Measurements from ENCODE around the gene UBE2J1.
"Not testable (repeated sequence)": the region's sequence is repeated elsewhere in the genome, so short reads cannot be mapped to it uniquely, and the experiment has no call there.

Gene UBE2J1

DNA sequence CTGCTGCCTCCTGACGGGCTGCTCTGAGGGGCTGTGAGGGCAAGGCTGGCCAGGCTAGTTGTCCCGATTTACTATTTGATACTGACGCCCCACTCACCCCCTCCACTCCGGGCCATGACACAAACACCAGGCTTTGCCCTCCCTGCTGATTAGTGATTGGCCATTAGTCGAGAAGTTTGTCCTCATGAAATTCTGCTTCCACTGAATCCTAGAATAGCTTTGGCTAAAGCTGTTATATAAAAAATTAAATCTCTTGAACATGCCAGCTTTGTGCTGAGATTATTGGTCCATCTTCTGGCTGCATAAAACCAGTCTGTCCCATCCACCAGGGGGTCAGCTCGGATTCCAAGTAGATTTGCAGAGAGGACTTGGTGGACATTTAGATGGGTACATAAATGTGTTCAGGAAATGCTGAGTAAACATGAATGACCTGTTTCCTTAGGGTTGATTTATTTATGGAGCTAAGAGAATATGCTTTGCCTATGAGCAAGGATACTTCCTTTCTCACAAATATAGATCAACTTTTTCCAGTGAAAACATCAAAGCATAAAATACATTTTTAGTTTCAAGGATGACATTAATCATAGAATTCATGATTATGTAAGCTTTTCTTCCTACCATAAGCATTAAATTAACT lies 37.2 kb downstream of the UBE2J1 start, which contains the start of gene GABRR2:
GABRR2 (minus strand) TSS at position 51 of the 637 bp plus-strand sequence. CDS start 134 bp downstream, outside the sequence.
- DNase-seq: no peak

DNA sequence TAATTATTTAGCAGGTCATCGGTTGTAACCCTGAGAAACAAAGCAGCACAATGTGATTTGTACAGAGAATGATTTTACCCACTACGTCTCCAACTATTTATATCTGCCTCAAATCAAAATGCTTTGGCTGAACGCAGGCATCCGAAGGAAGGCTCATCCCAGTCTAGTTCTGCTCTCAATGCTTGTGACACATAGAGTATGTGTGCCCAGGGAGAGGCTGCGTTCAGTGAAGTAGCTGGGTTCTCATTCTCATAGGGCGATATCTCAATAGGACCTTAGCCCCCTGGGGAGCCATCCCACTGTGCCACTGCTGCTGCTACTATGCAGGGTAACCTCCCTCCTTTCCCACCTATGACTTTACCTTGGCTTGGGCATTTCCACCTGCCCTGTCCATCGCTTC lies 37.8 kb downstream of the UBE2J1 start:
- no peak for DNase-seq

DNA sequence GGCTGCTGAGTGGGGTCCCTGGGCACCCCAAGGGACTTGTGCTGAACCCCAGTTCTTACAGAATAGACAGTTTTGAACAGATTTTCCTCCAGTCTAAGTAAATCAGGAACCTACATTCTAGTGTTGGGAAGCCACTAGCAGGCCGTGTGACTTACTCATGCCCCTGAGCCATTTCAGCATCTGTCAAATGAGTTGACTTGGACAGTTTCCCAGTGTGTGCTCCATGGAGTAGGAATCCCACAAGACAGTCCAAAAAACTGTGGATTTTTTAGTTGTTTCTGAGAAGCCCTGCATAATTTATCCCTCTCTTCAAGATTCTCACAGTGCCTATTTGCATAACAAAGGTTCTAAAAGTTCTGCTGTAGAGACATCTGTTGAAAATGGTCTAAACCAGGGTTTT lies 39.5 kb downstream of the UBE2J1 start:
- DNase-seq: no peak

DNA sequence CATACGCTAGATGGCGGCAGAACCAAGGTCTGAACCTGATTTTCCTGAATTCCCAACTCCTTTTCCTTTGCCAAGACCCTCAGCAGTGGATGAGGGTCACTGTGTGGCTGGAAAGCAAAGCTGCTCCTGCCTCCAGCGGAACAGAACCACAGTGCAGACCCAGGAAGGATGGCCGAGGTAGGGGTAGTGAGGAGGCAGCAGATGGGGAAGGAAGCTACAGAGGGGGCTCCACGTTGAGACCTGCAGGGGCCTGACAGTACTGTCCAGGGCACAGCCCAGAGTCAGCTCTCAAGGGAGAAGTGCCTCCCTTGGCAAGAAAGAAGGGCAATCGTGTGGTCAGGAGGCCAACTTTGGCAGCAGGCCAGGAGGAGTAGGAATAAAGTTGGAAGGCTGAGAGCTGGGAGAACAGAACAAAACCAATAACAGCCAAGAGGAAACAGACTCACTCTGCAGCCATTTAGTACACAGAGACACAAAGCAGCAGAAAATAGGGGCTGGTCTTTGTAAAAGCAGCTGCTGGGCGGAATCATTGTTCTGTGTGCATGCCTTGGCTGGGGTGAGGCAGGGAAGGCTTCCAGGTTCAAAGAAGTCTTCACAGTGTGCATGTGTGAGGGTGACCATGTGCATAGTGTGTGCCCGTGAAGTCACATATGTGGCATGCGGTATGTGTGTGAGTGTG lies 40.5 kb downstream of the UBE2J1 start:
- DNase-seq: no peak

DNA sequence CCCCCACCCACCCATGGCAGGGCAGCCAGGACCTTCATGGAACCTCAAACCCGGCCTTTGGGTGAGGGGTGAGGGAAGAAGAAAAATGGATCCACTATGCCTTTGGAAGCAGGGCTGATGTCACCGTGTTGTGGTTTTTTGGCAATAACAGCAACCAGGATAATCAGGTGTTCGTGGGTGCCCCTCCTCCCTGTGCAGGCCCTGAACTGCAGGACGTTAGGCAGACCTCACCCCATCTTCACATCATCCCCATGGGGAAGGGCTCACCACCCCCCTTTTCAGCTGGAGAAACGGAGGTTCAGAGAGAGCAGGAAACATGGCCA lies 41.0 kb downstream of the UBE2J1 start:
- DNase-seq: no peak

DNA sequence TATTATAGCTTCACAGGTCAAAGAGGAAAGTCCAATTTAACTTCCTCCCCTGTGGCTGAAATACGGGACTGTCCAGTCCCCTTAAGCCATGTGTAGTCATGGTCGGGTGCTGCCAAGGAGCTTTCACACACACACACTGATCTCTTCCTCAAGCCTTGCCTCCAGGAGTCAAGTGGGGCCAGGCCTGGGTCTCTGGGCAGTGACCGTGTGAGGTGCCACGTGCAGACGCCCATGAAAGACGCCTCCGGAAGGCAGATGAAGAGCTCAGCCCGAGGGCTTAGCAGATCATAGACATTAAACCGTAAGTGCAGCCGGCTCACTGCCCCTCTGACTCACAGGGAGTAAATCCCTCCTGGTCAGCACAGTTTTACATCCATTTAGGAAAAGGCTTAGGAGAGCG lies 41.6 kb downstream of the UBE2J1 start:
- no peak for DNase-seq

DNA sequence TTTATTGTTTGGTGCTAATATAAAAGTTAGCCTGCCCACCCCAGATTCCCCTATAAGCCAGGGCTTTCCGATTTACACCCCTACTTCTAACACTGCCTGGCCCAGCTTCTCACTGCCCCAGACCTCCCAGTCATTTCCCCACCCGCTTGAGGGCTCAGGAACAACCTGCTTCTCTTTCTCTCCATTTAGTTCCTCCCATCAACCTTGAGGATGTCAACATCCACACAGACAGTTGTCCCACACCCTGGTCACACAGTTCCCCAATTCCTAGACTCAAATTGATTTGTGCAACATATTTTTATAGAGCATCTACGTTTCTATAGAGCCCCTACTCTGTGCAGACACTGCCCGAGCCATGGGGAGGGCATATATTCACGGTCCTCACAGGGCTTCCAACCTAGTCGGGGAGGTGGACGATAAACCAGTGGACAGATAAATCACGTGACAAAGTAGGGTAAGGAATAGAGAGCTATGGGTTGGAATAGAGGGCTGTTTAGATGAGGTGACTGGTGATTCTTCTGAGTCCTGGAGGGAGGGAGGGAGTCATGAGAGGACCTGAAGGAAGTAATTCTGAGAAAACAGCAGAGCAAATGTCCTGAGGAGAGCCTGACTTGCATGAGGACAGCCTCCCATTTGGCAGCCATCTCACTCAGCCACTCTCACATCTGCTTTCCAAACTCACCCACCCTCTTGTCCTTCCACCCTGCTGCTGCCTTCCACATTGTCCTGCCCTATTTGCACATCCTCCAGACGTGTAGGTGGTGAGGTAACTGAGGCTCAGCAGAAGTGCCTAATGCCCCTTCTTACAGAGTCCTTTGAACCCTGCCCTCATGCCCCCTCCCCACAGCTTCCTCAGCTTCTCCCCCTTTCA lies 43.8 kb downstream of the UBE2J1 start:
- no peak for DNase-seq

DNA sequence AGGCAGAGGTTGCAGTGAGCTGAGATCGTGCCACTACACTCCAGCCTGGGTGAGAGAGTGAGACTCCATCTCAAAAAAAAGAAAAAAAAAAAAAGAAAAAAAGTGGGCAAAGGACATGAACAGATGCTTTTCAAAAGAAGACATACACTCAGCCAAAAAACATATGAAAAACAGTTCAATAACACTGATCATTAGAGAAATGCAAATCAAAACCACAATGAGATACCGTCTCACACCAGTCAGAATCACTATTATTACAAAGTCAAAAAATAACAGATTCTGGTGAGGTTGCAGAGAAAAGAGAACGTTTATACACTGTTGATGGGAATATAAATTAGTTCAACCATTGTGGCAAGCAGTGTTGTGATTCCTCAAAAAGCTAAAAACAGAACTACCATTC lies 48.0 kb downstream of the UBE2J1 start:
- not testable (repeated sequence) for DNase-seq

DNA sequence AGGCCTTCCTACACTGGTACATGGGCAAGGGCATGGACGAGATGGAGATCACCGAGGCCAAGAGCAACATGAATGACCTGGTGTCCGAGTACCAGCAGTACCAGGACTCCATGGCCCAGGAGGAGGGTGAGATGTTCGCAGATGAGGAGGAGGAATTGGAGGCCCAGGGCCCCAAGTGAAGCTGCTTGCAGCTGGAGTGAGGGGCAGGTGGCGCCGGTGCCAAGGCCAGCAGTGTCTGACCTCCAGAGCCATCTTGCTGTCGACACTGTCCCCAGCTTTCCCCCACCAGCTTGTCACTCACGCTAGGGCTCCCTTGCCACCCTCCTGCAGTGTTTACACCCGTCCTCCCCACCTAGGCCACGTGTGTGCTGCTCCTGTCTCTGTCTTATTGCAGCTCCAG lies 49.6 kb downstream of the UBE2J1 start:
- no peak for DNase-seq

DNA sequence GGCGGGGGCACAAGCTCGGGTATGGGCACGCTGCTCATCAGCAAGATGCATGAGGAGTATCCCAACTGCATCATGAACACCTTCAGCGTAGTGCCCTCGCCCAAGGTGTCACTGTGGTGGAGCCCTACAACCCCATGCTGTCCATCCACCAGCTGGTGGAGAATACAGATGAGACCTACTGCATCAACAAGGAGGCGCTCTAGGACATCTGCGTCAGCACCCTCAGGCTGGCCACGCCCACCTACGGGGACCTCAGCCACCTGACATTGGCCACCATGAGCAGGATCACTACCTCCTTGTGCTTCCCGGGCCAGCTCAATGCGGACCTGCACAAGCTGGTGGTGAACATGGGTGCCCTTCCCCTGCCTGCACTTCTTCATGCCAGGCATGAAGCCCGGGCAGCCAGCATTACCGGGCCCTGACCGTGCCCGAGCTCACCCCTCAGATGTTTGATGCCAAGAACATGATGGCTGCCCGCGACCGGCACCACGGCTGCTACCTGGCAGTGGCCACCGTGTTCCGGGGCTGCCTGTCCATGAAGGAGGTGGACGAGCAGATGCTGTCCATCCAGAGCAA lies 50.2 kb downstream of the UBE2J1 start:
- no peak for DNase-seq

DNA sequence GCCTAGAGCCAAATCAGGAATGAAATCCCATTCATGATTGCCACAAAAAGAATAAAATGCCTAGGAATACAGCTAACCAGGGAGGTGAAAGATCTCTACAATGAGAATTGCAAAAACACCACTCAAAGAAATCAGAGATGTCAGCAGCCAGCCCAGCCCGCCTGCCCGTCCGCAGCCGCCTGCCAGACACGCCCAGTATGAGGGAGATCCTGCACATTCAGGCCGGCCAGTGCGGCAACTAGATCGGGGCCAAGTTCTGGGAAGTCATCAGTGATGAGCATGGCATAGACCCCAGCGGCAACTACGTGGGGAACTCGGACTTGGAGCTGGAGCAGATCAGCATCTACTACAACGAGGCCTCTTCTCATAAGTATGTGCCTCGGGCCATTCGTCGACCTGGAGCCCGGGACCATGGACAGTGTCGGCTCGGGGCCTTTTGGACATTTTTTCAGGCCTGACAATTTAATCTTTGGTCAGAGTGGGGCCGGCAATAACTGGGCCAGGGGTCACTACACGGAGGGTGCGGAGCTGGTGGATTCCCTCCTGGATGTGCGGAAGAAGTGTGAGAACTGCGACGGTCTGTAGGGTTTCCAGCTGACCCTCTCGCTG lies 50.8 kb downstream of the UBE2J1 start:
- DNase-seq: no peak

DNA sequence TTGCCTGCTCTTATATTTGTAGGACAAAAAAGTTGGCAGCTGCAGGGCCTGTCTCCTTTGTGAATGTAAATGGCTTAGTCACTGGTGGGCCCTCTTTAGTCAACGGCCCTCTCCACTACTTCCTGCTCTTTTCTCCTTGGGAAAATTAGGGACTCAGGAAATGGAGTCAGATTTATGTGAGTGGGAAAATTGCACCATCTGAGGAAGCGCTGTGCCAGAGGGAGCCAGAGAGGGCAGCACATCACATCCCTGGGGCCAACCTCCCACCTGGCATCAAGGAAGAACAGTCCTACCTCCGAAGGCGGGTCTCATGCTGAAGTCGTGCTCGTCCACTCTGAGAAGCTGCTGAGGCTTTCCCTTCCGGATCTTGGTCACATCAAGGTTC lies 53.1 kb downstream of the UBE2J1 start:
- no peak for DNase-seq

DNA sequence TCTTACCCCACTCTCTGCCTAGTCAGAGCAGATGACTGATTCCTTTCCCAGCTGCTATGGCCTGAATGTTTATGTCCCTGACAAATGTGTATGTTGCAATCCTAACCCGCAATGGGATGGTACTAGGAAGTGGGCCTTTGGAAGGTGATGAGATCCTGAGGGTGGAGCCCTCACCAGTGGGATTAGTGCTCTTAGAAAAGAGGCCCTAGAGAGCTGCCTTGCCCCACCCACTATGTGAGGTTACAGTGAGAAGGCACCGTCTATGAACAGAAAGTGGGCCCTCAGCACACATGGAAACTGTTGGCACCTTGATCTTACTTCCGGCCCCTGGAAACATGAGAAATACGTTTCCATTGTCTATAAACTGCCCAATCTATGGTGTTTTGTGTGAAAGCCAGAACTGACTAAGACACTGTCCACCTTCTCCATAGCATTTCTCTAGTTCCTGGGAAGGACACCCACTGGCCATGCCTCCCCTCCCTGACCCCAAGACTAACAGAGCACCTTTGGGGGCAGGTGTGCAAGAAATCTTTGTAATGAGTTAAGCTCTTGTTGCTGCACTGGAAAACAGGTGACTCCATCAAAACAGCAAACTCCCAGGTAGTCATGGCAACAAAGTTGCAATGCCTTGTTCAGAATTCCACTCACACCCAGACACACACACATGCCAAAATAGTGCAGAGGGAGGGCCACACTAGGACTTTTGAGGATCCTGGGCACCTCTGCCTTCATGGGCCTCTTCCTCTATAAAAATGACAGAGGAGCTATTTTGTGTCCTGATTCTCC lies 53.6 kb downstream of the UBE2J1 start:
- DNase-seq: peak; percentile 53

DNA sequence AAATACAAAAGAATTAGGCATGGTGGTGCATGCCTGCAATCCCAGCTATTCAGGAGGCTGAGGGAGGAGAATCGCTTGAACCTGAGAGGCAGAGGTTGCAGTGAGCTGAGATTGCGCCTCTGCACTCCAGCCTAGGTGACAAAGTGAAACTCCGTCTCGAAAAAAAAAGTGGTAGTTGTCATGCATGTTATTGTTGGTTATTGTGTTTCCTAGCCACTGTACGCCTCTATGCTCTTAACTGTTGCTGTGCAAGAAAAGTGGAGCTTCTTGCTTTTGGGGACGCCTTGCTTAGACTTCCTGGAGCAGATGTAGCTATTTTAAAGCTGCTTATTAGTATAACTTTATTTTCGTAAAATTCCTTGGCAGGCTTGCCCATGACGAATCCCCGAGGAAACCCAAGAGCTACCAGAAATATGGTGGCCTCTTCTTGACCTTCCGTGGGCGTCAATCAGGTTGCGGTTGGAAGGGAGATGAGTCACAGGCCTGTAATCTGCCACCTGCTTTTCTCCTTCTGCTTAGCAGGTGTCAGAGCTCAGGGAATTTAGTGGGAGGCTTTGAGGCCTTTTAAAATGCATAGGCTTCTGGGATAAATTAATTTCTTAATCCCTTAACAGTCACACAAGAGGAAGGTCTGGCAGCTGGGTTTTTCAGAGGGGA lies 54.7 kb downstream of the UBE2J1 start:
- DNase-seq: peak; percentile 99

DNA sequence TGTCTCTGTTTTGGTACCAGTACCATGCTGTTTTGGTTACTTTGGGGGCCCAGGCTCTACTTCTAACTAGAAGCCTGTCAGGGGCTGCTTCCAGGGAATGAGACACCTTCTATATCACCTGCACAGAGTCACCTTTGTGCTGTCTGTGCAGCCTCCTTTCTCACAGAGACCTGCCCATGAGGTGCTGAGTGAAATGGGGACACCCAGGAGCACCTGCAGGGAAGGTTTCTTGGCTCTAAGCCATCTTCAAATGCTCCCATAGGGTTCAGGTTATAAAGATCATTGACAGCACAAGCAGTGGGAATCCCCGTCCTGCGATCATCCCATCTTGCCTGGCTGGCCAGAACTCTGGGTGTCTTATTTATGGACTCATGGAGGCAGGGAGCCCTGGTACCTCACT lies 56.5 kb downstream of the UBE2J1 start:
- DNase-seq: no peak

DNA sequence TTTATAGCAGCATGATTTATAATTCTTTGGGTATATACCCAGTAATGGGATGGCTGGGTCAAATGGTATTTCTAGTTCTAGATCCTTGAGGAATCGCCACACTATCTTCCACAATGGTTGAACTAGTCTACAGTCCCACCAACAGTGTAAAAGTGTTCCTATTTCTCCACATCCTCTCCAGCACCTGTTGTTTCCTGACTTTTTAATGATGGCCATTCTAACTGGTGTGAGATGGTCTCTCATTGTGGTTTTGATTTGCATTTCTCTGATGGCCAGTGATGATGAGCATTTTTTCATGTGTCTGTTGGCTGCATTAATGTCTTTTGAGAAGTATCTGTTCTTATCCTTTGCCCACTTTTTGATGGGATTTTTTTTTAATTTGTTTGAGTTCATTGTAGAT lies 57.4 kb downstream of the UBE2J1 start:
- not testable (repeated sequence) for DNase-seq

DNA sequence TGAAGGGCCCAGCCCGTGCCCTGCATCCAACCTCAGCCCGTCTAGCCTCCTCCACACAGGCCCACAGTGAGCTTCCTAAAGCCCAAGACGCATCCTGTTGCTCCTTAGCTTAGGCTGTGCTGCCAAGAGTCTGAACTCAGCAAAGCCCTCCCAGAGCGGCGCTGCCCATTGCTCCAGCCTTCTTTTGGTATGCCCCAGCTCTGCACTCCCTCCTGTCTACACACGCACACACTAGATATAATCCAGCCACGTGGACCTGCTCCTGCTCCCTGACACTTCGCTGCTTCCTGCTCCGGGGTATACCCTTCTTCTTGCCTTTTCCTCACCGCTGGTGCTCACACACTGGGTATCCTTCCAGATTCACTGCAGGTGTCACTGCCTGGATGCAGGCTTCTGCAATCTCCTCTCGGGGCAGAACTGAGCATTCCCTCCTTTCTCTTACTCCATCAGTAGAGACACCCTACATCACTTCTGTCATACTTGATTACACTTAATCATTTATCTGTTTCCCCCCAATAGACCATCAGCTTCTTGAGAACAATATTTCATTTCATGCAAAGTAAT lies 61.2 kb downstream of the UBE2J1 start:
- DNase-seq: no peak

DNA sequence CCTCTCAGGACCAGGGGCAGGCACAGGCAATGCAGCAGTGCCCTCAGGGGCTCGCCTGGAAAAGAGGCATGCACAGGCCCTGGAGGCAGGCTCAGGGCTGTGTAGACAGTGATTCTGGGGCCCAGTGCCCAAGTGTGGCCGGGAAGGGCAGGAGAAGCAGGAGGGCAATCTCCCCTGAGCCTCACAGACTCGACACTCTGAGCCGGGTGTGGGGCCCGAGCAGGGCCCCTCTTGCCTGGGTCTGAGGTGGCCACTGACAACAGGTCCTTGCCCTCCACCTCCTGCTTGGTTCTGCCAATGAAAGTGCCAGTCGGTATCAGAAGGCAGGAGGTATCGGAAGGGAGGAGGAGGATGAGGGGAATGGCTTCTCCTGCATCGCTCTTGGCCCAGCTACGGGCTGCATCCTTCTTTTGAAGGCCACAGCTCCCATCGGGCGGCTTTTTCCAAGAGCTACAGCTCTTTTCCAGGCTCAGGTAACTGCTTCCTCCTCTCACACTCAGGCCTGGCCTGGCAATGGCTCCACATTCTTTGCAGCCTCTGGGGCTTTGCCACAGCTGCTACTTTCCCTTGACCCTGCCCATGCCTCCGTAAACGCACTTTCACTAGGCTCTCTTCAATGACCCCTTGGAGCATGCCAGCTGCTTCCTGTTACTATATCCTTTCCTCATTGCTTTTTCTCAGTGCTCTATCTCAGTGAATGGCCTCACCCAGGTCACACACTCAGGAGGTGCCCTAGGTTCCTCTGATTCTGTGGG lies 61.9 kb downstream of the UBE2J1 start:
- no peak for DNase-seq

DNA sequence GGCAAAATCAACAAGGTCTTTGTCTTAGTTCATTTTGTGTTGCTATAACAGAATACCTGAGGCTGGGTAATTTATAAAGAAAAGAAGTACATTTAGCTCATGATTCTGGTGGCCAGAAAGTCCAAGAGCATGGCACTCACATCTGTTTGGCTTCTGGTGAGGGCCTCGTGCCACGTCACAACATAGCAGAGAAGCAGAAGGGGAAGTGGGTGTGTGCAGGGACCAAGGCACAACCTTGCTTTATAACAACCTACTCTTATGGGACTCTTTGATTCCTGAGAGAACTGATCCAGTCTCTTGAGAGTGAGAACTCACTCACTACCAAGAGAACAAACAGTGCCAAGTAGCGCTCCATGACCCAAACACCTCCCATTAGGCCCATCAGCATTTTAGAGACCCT lies 62.8 kb downstream of the UBE2J1 start:
- DNase-seq: no peak

DNA sequence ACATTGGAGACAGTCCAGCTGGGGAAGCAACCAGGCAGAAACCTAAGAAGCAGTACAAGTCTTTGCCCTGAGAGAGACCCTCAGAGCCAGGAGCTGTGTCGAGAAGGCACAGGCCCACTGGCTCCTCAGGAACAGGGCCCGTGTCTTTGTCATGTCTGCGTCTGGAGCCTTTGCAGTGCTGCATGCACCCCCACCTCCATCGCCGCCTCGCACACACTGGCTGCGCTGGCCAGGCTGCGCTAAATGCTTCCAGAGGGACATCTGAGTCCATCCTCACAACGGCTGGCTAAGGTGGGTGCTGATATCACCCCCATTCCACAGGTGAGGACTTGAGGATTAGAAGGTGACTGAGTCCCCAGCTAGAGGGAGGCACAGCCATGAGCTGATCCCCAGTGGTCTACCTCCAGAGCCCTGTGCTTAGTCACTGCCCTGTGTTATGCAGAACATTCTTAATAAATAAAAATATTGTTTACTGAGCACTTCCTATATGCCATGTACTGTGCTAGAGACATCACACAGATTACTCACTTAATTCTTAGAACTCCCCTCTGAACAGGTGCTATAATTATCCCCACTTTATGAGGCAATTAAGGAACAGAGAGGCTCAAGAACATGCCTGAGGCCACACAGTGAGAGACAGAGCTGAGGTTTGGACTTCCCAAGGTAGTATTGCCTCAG lies 65.0 kb downstream of the UBE2J1 start:
- no peak for DNase-seq
